ENCODE data around the gene RBM18.

DNA sequence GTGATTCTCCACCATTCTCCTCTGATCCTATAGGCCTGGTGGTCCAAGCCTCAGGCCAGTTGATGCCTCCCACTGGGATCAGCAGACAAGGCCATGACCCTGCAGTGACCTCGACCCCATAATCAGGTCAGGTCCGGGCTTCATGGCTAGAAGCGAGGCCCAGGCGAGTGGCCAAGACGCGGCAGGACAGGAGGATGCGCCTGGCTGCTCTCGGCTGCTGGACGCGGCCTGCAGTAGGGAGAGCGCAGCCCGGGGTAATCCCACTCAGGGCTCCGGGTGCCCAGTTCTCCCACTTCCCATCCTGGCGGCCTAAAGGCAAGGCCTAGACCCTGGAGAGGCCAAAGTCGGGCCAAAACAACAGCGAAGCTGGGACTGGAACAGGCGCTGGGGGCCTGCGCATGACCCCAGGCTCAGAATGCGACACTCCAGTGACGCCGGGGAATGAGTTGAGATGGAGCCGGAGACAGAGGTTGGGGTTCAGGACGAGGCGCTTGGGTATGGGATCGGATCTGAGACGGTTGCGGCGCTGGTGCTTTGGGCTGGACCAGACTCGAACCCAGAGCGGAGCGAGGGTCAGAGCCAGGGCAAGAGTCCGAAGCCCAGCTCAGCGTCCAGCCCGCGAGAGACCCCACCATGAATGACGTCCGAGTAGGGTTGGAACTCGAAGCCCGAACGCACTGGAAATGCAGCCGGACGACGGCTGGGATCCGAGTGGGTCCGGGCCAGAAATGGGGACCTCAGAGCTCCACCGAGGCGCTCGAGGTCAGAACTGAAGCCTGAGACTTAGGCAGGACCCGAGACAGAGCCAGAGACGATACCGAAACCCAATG is 39.1 kb downstream of the RBM18 start:
- TF ChIP-seq, protein P1, sequence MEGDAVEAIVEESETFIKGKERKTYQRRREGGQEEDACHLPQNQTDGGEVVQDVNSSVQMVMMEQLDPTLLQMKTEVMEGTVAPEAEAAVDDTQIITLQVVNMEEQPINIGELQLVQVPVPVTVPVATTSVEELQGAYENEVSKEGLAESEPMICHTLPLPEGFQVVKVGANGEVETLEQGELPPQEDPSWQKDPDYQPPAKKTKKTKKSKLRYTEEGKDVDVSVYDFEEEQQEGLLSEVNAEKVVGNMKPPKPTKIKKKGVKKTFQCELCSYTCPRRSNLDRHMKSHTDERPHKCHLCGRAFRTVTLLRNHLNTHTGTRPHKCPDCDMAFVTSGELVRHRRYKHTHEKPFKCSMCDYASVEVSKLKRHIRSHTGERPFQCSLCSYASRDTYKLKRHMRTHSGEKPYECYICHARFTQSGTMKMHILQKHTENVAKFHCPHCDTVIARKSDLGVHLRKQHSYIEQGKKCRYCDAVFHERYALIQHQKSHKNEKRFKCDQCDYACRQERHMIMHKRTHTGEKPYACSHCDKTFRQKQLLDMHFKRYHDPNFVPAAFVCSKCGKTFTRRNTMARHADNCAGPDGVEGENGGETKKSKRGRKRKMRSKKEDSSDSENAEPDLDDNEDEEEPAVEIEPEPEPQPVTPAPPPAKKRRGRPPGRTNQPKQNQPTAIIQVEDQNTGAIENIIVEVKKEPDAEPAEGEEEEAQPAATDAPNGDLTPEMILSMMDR (IDR thresholded peaks at IDR 0.05): no peak
- TF ChIP-seq POLR2A (IDR thresholded peaks at IDR 0.05): no peak

Data from uterus (tissue), 2 donors.